ENCODE results near the gene PSEN2. TPM values are rescaled to one million over a fixed set of nuclear protein-coding genes. Genes with fewer than 3 reads are reported as not detected.

Gene PSEN2
- total RNA-seq, 2 donors from 2014 or later: 22.6 to 23.3 TPM

DNA sequence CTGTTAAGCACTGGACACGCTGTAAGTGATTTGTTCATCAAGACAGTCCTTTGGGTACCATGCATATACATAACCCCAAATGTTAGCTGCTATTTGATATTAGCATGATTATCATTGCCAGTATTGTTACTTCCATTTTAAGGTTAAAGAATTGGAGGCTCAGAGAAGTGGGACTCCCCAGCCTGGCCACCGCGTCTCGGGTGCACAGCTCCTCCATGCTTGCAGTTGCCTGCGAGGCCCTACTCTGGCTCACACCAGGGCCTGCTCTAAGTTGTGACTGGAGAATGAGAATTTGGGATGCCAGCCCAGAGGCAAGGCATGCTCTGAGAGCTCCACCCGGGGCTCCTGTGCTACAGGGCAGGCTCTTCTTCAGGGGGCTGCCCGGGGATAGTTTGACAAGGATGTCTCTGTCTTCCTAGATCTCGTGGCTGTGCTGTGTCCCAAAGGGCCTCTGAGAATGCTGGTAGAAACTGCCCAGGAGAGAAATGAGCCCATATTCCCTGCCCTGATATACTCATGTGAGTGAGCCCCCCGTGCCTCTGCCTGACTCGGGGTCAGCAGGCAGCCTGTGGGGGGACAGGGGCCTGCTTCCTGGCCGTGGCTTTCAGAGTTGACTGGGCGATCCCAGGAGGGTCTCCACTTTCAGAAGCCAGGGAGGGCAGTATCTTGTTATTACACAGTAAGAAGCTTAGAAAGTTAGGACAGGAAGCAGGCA lies 19.4 kb downstream of the PSEN2 start:
- no peak for DNase-seq (ENCODE audit: low spot score)
- TF ChIP-seq, protein P1, sequence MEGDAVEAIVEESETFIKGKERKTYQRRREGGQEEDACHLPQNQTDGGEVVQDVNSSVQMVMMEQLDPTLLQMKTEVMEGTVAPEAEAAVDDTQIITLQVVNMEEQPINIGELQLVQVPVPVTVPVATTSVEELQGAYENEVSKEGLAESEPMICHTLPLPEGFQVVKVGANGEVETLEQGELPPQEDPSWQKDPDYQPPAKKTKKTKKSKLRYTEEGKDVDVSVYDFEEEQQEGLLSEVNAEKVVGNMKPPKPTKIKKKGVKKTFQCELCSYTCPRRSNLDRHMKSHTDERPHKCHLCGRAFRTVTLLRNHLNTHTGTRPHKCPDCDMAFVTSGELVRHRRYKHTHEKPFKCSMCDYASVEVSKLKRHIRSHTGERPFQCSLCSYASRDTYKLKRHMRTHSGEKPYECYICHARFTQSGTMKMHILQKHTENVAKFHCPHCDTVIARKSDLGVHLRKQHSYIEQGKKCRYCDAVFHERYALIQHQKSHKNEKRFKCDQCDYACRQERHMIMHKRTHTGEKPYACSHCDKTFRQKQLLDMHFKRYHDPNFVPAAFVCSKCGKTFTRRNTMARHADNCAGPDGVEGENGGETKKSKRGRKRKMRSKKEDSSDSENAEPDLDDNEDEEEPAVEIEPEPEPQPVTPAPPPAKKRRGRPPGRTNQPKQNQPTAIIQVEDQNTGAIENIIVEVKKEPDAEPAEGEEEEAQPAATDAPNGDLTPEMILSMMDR (IDR thresholded peaks at IDR 0.05): no peak
- no peak overlapping the region for H3K4me3 ChIP-seq
- no peak overlapping the region for H3K27ac ChIP-seq
- H3K9me3 ChIP-seq: no peaks in the 10 kb centered on the region
- no peaks in the 10 kb centered on the region for H3K27me3 ChIP-seq
- H3K36me3 ChIP-seq: peaks cover 40% of the 10 kb centered on the region
- peaks cover 0 to 24% of the 10 kb centered on the region in 2 donors for H3K4me1 ChIP-seq

DNA sequence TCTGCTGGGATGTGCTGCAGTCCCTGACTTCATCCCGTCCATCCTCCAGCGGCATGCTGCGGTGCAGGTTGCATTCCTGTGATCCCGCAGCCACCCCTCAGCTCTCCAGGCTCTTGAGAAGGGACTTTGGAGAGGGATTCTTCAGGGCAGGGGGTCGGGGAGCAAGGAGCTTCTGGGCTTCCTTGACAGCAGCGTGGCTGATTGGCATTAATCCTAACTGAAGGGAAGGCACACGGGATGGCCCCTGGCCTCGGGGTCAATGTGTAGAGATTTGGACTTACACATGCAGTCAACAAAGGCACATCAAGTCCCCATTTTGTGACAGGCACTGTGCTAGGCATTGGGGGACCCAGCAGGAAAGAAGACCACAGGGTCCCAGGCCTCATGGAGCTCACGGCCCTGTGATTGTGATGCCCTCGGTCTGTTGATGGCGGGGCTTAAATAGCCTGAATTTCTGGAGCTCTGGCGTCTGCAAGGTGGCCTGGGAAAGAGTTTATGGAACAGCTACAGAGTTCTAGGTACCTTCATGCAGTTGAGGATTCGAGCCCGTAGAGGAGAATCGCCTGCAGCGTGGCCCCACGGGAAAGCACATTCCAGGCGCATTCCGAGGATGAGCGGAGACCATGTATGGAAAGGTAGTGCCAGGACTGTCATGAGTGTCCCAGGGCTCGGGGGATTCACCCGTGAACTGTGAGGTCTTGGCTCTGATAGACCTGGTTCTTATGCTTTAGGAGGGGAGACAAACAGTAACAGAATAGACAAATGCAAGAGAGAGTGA lies 20.1 kb downstream of the PSEN2 start:
- H3K36me3 ChIP-seq: peaks cover 46% of the 10 kb centered on the region
- DNase-seq (ENCODE audit: low spot score): no peak

DNA sequence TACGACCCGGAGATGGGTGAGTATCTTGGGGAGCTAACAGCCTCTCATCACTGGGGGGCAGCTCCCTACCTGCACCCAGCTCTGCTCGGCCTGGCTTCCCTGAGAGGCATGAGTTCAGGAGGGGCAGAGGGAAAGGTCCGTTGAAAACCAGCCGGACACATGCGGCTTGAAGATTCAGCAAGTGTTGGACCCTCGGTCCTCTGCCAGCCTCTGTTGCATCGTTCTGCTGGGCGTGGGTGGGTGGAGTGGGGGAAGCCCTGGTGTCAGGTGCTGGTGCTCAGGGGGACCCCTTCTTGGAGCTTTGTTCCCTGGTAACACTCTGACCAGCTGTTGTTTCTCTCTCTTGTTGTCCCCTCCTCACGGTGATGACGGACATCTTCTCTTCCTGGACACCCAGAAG lies 20.9 kb downstream of the PSEN2 start:
- Histone ChIP-seq H3K4me1 (peaks cover 0 to 9% of the 10 kb centered on the region in 2 donors), H3K9me3 (no peaks in the 10 kb centered on the region), H3K27ac (no peak overlapping the region), H3K4me3 (no peak overlapping the region), H3K36me3 (peaks cover 46% of the 10 kb centered on the region), H3K27me3 (no peaks in the 10 kb centered on the region)
- DNase-seq (ENCODE audit: low spot score): no peak
- TF ChIP-seq, protein P1 (IDR thresholded peaks at IDR 0.05): no peak

More for the DNA sequence above, 20.1 kb downstream of the PSEN2 start:
- Histone ChIP-seq H3K4me3 (no peak overlapping the region), H3K27ac (no peak overlapping the region), H3K4me1 (peaks cover 0 to 16% of the 10 kb centered on the region in 2 donors), H3K9me3 (no peaks in the 10 kb centered on the region), H3K27me3 (no peaks in the 10 kb centered on the region)
- TF ChIP-seq, protein P1 (IDR thresholded peaks at IDR 0.05): no peak

DNA sequence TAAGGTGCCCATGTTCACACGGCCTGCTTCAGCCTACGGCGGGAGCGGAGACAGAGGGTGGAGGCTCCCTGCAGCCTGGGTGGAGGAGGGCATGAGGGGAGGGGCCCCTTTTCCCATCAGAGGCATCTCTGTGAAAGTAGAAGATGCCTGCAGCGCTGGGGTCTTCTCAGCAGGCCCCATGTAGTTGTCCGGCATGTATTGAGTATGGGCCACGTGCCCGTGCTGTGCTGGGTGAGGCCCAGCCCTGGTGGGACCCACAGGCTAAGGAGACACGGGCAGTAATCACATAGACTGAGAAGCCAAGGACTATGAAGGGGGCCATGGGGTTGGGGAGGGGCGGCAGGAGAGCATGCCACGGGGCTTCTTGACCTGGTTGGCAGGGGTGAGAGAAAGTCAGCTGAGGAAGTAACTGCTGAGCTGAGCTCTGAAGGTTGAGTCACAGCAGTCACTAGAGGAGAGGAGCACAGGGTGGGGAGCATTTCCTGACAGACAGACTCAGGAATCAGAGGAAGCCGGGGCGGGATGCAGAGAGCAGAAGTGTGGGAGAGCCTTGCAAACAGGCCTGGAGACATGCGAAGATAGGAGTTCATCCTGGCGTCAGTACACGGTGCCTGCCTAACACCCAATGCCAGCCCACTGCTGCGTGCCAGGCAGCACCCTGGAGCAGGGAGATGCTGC lies 21.6 kb downstream of the PSEN2 start:
- H3K9me3 ChIP-seq: no peaks in the 10 kb centered on the region
- no peak for DNase-seq (ENCODE audit: low spot score)
- TF ChIP-seq, protein P1 (IDR thresholded peaks at IDR 0.05): no peak
- peaks cover 46% of the 10 kb centered on the region for H3K36me3 ChIP-seq
- no peaks in the 10 kb centered on the region for H3K27me3 ChIP-seq
- no peak overlapping the region for H3K27ac ChIP-seq
- H3K4me3 ChIP-seq: no peak overlapping the region
- H3K4me1 ChIP-seq: peaks cover 0 to 6% of the 10 kb centered on the region in 2 donors

DNA sequence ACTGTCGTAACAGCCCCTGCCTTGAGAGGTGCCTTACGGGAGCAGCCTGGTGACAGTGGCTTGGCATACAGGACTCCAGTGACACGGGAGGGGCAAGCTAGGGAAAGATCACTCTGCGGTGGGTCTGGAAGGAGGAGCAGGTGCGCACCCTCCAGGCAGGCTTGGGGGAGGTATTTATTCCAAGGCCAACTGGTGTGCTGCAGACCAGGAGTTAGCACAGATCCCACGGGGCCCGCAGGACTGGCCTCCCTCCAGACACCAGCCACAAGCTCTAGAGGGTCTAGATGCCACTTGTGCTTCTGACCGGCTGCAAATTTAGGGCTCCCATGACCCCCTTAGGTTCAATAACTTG lies 22.1 kb downstream of the PSEN2 start:
- H3K27me3 ChIP-seq: no peaks in the 10 kb centered on the region
- no peaks in the 10 kb centered on the region for H3K9me3 ChIP-seq
- no peak overlapping the region for H3K4me3 ChIP-seq
- H3K4me1 ChIP-seq: peaks cover 0 to 6% of the 10 kb centered on the region in 2 donors
- peaks cover 48% of the 10 kb centered on the region for H3K36me3 ChIP-seq
- H3K27ac ChIP-seq: no peak overlapping the region
- TF ChIP-seq, protein P1 (IDR thresholded peaks at IDR 0.05): no peak
- no peak for DNase-seq (ENCODE audit: low spot score)
